ENCODE data around the gene ATOSA.

The ATOSA gene

GRCh38 chr15:52679232-52680040, at the start of gene ATOSA:
Gene ATOSA, minus strand, starts transcription at chr15:52679388. Its CDS starts 1,367 bp downstream, at chr15:52678021.
- DNase-seq: peak; percentile 86 to 92 (median 88)

DNA sequence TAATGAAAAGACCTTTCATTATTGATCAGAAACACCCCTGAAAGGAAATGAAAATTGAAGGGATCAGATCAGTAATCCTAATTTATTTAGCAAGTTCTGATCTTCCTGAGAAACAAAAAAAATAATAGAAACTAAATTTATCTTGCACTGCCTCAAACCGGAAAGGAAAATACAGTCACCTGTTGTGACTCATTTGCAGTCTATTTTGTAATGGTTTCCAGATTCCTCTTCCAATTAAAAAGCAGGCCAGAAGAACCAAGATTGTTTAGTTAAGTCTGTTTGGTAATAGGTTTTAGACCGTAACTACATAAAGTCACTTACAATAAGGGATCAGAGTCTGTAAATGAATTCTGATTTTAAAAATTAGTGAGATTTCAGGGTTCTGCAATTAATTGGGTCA, 49.7 kb upstream of the ATOSA start:
- DNase-seq: no peak

- DNase-seq: no peak
These were observed 48.6 kb upstream of the ATOSA start for GRCh38 chr15:52727815-52728214.

- DNase-seq: no peak
These were observed 47.0 kb upstream of the ATOSA start for GRCh38 chr15:52726195-52726594.

GRCh38 chr15:52718551-52718950, 39.4 kb upstream of the ATOSA start:
- no peak for DNase-seq

DNA sequence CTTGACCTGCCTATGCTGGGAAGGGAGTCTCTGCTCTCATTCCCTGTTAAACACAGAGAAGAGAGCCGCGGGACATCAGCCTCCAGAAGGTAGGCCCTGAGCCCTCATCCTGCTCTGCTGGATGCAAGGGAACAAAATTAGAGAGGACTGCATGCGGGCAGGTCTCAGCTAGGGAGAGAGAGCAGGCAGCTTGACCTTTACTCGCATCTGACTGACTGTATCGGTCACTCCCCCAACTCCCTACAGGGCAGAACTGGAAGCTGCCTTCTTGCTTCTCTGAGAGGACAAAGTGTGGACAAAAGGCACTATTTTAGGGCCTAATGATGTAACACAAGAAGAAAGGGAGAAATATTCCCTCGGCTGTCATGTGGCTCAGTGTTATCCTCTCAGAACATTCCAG, 38.7 kb upstream of the ATOSA start:
- DNase-seq: no peak

DNA sequence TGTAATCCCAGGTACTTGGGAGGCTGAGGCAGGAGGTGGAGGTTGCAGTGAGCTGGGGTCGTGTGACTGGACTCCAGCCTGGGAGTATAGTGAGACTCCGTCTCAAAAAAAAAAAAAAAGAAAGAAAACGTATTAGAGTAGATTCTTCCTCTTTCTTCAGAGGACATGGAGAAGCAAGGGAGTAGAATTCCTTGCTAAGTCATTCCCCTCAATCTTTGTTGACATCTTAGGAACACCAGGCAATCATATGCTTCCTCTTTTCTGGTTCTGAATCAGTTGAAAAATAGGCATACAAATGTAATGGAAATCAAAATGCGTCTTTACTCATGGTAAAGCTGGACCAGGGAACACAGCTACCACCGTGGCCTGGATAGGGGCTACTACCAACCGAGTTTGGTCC, 38.3 kb upstream of the ATOSA start:
- DNase-seq: no peak

DNA sequence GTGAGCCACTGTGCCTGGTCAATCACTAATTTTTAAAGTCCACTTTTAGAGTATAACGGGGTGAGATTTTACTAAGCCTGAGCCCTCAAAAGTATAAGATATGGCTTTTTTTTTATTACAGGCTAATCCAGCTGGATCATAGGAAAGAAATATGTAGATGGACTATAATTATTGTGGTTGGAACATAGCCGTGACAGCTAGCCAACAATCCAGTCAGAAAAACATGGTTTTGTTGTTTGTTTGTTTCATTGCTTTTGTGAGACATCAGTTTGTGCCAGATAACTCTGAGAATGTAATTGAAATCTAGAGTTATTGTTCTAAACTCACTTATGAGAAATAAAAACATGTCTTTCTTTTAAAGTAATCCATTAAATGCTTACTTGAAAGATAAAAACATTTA, 37.3 kb upstream of the ATOSA start:
- DNase-seq: no peak

DNA sequence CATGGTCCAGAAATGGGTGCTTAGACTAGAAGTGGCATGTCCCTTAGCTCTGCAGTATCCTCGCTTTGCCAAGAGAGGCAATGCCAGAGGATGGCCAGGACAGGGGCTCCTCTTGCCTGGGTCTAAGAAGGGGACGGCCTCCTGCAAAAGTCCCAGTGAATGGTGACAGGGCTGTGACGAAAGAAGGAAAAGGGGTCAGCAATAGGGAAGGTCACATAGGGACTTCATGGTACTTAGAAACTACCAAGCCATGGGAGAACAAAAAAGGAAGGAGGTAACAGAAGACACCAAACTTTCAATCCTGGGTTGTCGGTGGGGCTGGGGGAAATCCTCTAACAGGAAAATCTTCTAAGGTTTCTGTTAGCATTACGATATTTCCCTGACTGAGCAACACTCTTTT, 36.2 kb upstream of the ATOSA start:
- DNase-seq: no peak

DNA sequence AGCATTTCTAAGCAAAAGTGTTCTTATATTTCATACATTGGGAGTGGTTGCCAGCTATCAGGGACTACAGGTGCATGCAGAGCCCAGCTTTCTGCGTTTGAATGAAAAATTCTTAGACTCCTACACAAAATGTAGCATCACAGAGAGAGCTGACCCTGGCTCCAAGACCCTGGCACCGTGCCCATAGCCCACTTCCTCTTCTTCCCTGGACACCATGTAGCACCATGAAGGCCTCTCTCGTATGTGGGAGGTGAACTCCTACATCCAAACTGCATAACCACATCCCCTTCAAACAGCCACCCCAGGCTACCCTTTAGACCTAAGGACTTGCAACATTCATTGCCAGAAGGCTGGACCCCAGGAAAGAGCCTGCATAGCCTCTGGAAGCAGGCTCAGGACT, 35.8 kb upstream of the ATOSA start:
- no peak for DNase-seq

DNA sequence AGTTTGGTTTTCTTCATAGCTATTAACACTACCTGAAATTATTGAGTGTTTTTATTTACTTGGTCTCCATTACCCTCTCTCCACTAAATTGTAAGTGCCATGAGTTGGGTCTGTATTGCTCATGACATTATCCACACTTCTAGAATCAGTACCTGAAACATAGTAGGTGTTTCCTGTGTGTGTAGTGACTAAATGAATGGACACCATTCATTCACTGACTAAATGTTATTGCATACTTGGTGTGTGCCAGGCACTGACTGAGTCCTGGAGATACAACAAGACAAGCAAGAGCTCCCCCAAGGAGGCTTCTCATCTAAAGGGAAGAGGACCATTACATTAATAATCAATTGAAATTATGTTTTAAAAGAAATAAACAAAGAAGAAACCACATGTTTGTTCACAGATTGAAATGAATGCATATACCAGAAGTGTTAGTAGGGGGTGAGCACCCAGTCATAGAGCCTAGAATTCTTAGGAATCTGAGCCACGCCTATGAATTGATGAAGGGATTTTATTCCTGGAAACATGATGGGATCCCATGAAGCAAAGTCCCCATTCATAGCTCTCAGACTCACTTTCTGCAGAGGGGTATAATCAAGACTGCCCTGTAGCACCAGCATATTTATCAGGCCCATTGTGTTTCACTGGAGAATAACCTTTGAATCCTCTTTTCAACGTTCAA, 31.7 kb upstream of the ATOSA start:
- no peak for DNase-seq

- DNase-seq: no peak
These were observed 31.0 kb upstream of the ATOSA start for GRCh38 chr15:52710050-52710707.

- DNase-seq: no peak
These were observed 30.2 kb upstream of the ATOSA start for GRCh38 chr15:52709187-52709981.

- no peak for DNase-seq
These were observed 26.9 kb upstream of the ATOSA start for GRCh38 chr15:52706091-52706490.

- DNase-seq: no peak
These were observed 23.2 kb upstream of the ATOSA start for GRCh38 chr15:52702390-52702789.

- DNase-seq: no peak
These were observed 20.3 kb upstream of the ATOSA start for GRCh38 chr15:52699457-52699856.

GRCh38 chr15:52698514-52698913, 19.3 kb upstream of the ATOSA start:
- no peak for DNase-seq

DNA sequence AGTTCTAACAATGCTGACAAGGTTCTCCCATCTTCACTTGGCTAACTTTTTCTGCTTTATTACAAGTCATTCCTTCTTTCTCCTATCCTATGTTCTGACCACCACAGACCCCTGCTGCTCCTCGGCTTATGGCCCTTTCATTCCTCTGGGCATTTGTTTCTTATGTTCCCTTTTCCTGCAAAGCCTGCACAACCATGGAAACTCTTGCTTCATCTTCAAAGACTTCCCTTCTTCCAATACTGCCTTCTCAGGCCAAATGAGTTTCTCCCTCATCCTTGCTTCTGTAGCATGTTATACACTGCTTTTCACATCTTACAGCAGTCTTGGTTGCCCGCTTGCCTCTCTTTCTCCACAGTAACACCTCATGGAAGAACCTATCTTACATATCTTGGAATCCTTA, 17.9 kb upstream of the ATOSA start:
- DNase-seq: no peak

GRCh38 chr15:52695154-52695553, 16.0 kb upstream of the ATOSA start:
- no peak for DNase-seq

- DNase-seq: no peak
These were observed 10.4 kb upstream of the ATOSA start for GRCh38 chr15:52689562-52689961.

DNA sequence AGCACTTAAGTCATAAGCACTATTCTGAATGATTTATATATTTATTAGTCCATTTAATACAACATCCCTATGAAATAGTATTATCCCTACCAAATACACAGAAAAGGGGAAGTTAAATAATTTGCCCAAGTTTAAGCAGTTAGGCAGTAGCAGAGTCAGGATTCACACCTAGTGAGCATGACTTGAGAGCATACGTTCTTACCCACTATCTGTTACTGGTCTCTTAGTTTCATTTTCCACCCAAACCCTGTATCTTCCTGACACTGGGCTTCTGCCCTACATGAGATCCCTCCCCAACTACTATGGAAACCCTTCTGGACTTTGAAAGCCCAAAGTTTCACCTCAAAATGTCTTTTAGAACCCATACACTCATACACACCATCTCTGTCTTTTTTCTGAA, 4.4 kb upstream of the ATOSA start:
- no peak for DNase-seq

- peak in 3 of 6 experiments; percentile 30 to 62 (median 38) for DNase-seq
These were observed 3.6 kb upstream of the ATOSA start for GRCh38 chr15:52682781-52683180.

DNA sequence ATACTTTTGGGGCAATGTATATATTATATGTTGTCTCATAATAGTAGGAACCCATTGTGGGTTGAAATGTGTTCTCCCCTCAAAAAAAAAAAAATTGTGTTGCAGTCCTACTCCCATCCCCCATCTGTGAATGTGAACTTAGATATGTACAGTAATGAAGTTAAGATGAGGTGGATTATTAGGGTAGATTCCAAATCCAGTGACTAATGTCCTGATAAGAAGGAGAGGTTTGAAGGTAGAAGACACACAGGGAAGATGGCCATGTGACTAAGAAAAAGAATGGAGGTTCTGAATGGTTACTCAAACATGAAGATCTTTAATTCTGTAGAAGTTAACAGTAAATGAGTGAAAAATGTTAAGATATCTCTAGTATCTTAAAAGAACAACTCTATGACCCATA, 3.0 kb upstream of the ATOSA start:
- no peak for DNase-seq
